HG03196 (cell line): ENCODE measurements around the gene CCDC28B.

Source experiments
- ATAC-seq: cut with Tn5 transposase; IDR thresholded peaks from one replicate; pipeline ENCODE4 v1.9.1; 2021; ENCODE audit not compliant: unreplicated experiment

CCDC28B gene

DNA sequence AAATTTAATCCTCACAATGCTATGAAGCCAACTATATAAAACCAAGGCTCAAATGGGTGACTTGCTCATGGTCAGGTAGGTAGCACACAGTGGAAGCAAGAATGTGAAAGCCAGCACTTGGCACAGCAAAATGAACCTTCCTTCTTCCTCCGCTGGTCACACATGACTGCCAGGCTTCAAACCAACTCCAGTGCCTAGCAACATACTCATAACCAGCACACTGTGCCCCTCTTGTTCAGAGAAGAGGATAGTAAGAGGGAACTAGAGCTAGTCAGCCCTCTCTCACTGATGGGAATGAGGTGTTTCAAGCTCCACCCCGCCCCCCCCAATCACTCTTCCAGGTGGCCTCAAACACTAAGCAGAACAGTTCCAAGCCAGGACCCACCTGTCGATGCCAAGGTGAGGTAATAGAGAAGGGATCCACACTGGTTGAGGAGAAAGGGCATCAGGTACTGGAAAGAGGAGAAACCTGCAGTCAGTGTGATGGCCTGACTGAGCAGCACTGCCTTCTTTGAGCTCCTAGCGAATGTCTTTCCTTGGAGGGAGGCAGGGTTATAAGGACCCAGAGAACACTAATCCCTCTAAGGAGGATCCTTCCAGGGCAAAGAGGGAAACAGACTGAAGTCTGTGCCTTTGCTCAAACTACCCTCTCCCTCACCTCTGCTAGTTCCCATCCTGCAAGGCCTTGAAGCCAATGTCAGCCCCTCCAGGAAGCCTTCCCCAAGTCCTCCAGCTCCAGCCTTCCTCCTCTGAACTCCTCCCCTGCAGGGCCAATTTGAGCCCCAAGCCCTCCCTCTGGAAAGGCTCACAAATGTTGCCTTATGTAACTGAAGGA, 20.6 kb downstream of the CCDC28B start:
- no peak for ATAC-seq

DNA sequence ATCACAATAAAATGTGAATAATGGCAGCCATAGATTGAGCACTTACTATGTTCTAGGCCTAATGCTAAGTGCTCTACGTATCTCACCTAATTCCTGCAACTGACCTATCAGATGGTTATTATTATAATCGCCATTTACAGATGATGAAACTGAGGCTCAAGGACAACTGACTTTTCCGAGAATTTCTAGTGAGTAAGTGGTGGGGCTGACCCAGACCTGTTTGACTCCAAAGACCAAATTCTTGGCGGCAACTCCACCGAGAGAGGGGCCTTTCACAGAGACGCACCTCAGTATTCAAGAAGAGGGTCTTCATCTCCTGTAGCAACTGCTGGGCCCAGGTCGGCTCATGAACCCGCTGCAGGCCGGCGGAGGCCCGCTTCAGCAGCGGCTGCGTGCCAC, 21.2 kb downstream of the CCDC28B start:
- no peak for ATAC-seq

- peak; percentile 83 for ATAC-seq
Observed at GRCh38 chr1:32221980-32222755, 21.8 kb downstream of the CCDC28B start, which contains the start of the genes EIF3I and TMEM234. EIF3I (plus strand) TSS chr1:32222407; CDS start chr1:32222442, 35 bp downstream. TMEM234 (minus strand) TSS chr1:32222353; CDS start chr1:32222322, 31 bp downstream.

DNA sequence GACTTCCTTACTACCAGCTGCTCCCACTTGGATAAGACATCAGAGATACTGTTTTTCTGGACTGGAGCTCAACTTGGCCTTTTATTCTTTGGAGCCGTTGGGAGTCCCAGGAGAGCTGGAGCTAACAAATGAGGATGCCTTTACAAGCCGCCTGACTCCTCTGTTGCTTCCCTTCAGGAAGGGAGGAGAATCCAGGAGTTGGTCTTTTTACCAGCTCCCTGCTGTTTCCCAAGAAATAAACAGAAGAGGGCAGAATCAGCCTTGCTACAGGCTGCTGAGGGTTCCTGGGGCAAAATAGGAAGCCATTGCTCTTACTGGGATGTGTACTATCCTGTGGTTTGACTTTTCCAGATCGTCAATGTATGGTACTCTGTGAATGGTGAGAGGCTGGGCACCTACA, 23.3 kb downstream of the CCDC28B start:
- no peak for ATAC-seq

DNA sequence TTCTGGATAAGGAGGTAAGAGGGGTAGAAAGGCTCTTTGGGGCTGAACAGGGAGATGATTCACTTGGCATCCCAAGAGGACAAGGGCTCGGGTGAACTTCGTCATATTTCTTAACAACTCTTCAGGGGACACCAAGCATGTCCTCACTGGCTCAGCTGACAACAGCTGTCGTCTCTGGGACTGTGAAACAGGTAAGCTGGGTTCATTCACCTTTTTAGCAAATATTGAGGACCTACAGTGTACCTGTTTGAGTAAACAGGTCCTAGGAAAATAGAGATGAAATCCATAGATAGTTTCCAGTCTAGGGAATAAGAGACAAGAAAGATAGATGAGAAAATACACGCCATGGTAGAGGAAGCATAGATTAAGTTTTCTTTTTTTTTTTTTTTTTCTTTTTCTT, 23.9 kb downstream of the CCDC28B start:
- no peak for ATAC-seq

- no peak for ATAC-seq
Observed at GRCh38 chr1:32228771-32229170, 28.4 kb downstream of the CCDC28B start.

- ATAC-seq = no peak
Observed at GRCh38 chr1:32231843-32232432, 31.5 kb downstream of the CCDC28B start.

DNA sequence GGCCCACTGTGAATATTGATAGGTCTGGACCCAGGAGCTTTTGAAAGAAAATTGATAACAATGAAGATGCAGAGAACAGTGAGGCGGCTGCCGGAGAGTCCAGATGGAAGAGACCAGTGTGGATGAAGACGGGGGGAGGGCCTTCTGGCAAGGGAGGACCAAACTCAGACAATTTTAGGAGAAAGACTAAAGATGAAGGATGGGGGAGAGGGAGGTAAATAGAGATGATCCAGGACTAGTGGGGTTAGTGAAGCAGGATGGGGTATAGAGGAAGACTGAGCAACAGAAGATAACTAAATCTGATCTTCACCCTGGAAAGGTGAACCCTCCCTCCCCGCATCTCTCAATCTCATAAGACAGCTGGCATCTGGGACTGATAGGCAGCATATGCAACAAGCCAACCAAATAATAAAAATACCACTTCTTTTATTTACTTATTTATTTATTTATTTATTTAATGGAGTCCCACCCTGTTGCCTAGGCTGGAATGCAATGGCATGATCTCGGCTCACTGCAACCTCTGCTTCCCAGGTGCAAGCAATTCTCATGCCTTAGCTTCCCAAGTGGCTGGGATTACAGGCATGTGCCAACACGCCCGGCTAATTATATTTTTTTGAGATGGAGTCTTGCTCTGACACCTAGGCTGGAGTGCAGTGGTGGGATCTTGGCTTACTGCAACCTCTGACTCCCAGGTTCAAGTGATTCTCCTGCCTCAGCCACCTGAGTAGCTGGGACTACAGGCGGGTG, 32.3 kb downstream of the CCDC28B start:
- ATAC-seq = no peak

- ATAC-seq = no peak
Observed at GRCh38 chr1:32234792-32235191, 34.4 kb downstream of the CCDC28B start.

GRCh38 chr1:32239337-32239736, 38.9 kb downstream of the CCDC28B start:
- ATAC-seq = no peak

- no peak for ATAC-seq
Observed at GRCh38 chr1:32239790-32240139, 39.4 kb downstream of the CCDC28B start.

- ATAC-seq = peak; percentile 48
Observed at GRCh38 chr1:32240140-32240951, 40.0 kb downstream of the CCDC28B start.

GRCh38 chr1:32241001-32241763, 40.8 kb downstream of the CCDC28B start:
- ATAC-seq = peak; percentile 49

- ATAC-seq = no peak
Observed at GRCh38 chr1:32242341-32242851, 42.0 kb downstream of the CCDC28B start.

- no peak for ATAC-seq
Observed at GRCh38 chr1:32246888-32247273, 46.5 kb downstream of the CCDC28B start, which contains the start of gene FAM167B. FAM167B (plus strand) TSS chr1:32247222; CDS start chr1:32247422, 200 bp downstream.

DNA sequence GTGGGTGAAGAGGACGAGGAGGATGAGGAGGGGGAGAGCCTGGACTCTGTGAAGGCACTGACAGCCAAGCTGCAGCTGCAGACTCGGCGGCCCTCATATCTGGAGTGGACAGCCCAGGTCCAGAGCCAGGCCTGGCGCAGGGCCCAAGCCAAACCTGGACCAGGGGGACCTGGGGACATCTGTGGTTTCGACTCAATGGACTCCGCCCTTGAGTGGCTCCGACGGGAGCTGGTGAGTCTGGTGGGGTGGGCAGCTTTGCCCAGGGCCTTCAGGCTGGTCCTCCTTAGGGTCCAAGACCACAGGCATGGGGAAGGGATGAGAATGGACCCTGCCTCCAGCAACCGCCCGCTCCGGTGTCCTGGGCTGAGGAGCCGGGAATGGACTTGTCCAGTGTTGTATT, 47.1 kb downstream of the CCDC28B start:
- no peak for ATAC-seq

GRCh38 chr1:32247983-32248889, 47.8 kb downstream of the CCDC28B start:
- ATAC-seq = no peak
